Stimulated activated CD8-positive, alpha-beta memory T cell treated with anti-CD3 and anti-CD28 coated beads, Interleukin-12 subunit alpha, Interleukin-12 subunit beta, amount 100 ng/mL, for 24 hours (primary cell): Measurements from ENCODE around the gene RPUSD4.

ENCODE experiments used
- DNase-seq: peaks from one replicate; pipeline ENCODE4 v3.0.0-alpha.2; 2020; ENCODE audit errors: extremely low read depth

The RPUSD4 gene

GRCh38 chr11:126182787-126183445, 28.5 kb downstream of the RPUSD4 start:
- DNase-seq, result no peak

GRCh38 chr11:126181939-126182730, 29.3 kb downstream of the RPUSD4 start:
- no peak for DNase-seq

- no peak for DNase-seq
These were observed 34.5 kb downstream of the RPUSD4 start for GRCh38 chr11:126176853-126177470.

- DNase-seq, result no peak
These were observed 36.1 kb downstream of the RPUSD4 start for GRCh38 chr11:126175393-126175792.

GRCh38 chr11:126174816-126175215, 36.6 kb downstream of the RPUSD4 start:
- no peak for DNase-seq

- DNase-seq, result no peak
These were observed 38.2 kb downstream of the RPUSD4 start for GRCh38 chr11:126173257-126173656.

- no peak for DNase-seq
These were observed 38.8 kb downstream of the RPUSD4 start for GRCh38 chr11:126172596-126173038.

GRCh38 chr11:126169291-126169690, 42.2 kb downstream of the RPUSD4 start:
- DNase-seq, result no peak

GRCh38 chr11:126167488-126167887, 44.0 kb downstream of the RPUSD4 start:
- DNase-seq, result no peak

GRCh38 chr11:126166413-126166812, 45.0 kb downstream of the RPUSD4 start:
- DNase-seq, result no peak

GRCh38 chr11:126165757-126166156, 45.7 kb downstream of the RPUSD4 start:
- no peak for DNase-seq

GRCh38 chr11:126165311-126165720, 46.1 kb downstream of the RPUSD4 start:
- no peak for DNase-seq

GRCh38 chr11:126164781-126165180, 46.7 kb downstream of the RPUSD4 start:
- no peak for DNase-seq

GRCh38 chr11:126163779-126164178, 47.7 kb downstream of the RPUSD4 start:
- no peak for DNase-seq

- DNase-seq, result no peak
These were observed 48.3 kb downstream of the RPUSD4 start for GRCh38 chr11:126163074-126163700.

- no peak for DNase-seq
These were observed 49.0 kb downstream of the RPUSD4 start for GRCh38 chr11:126162306-126163030.

GRCh38 chr11:126161023-126161391, 50.4 kb downstream of the RPUSD4 start:
- no peak for DNase-seq

- DNase-seq, result no peak
These were observed 51.0 kb downstream of the RPUSD4 start for GRCh38 chr11:126160345-126161022.

GRCh38 chr11:126159719-126160344, 51.6 kb downstream of the RPUSD4 start:
- DNase-seq, result no peak

GRCh38 chr11:126158054-126158791, 53.2 kb downstream of the RPUSD4 start:
- DNase-seq, result no peak
